GM12878 (cell line): ENCODE measurements around the gene OSBPL5. TPM values are rescaled to one million over a fixed set of nuclear protein-coding genes. Genes with fewer than 3 reads are reported as not detected.

ENCODE experiments used
- ATAC-seq: fragments of 200-7000 bp; cut with Tn5 transposase; 3 replicates; pipeline ENCODE4 v1.9.1; 2020; ENCODE audit warnings: mild to moderate bottlenecking, moderate library complexity
- BruUV-seq: library from RNA; stranded (reverse); fragments of 400-500 nt; replicated peaks from 2 replicates; lab custom pipeline; 2021; lab: Mats Ljungman, UMichigan
- CTCF ChIA-PET: fragments of 300-600 bp; sonication (Branson Sonifier 250); formaldehyde crosslinking; extraction: SDS; loops from one replicate; lab custom pipeline; 2021; ENCODE audit warnings: inconsistent platforms; lab: Yijun Ruan, JAX
- POLR2A ChIA-PET: fragments of 350-600 bp; formaldehyde crosslinking; extraction: SDS; loops from one replicate; lab custom pipeline; 2021; ENCODE audit warnings: inconsistent platforms; lab: Charles Lee
- RAD21 ChIA-PET: fragments of 300-600 bp; sonication (Branson Sonifier 250); formaldehyde crosslinking; loops from one replicate; lab custom pipeline; 2023; ENCODE audit warnings: antibody characterized with exemption; ENCODE audit not compliant: unreplicated experiment; lab: Charles Lee
- SMC1A ChIA-PET: fragments of 300-600 bp; sonication (Branson Sonifier 250); formaldehyde crosslinking; loops from one replicate; lab custom pipeline; 2023; ENCODE audit not compliant: unreplicated experiment, uncharacterized antibody; lab: Charles Lee
- DNase-seq: peaks from one replicate; pipeline ENCODE4 v3.0.0-alpha.2; 2011; ENCODE audit warnings: low read depth, low spot score
- FAIRE-seq: peaks from 3 replicates; lab custom pipeline; 2011; peaks lifted over from hg19 to GRCh38; lab: Jason Lieb, UNC
- H2AFZ ChIP-seq: 2 replicates; pipeline ENCODE4 v1.6.0; 2011; ENCODE audit warnings: low read depth, low read length, control low read depth; ENCODE audit not compliant: control insufficient read depth
- H3K27ac ChIP-seq: 2 replicates; pipeline ENCODE4 v1.5.1; 2011; ENCODE audit warnings: control low read depth; ENCODE audit not compliant: control insufficient read depth, insufficient read depth
- H3K27me3 ChIP-seq, 2 experiments: replicated peaks in 1 of 2; 2 replicates each; pipeline versions ENCODE4 v1.6.0 to v1.6.1; 2011; ENCODE audit warnings: low read length in 1 of 2; ENCODE audit not compliant: control insufficient read depth in 2 of 2, insufficient read depth in 2 of 2
- H3K36me3 ChIP-seq, 2 experiments: 2 replicates each; pipeline ENCODE4 v1.5.1; 2011; ENCODE audit warnings: low read length in 1 of 2; ENCODE audit not compliant: control insufficient read depth in 2 of 2, insufficient read depth in 2 of 2
- H3K4me1 ChIP-seq: 2 replicates; pipeline ENCODE4 v1.6.1; 2011; ENCODE audit warnings: mild to moderate bottlenecking, low read length, moderate library complexity, mixed read lengths; ENCODE audit not compliant: control insufficient read depth, insufficient read depth
- H3K4me2 ChIP-seq: 2 replicates; pipeline ENCODE4 v1.6.0; 2011; ENCODE audit warnings: control low read depth; ENCODE audit not compliant: control insufficient read depth, insufficient read depth
- H3K4me3 ChIP-seq: fragments of 200-600 bp; sonication (generic); 2 replicates; pipeline ENCODE4 v1.5.1; 2016
- H3K79me2 ChIP-seq: 2 replicates; pipeline ENCODE4 v1.6.0; 2011; ENCODE audit warnings: low read length; ENCODE audit not compliant: control insufficient read depth, insufficient read depth
- H3K9ac ChIP-seq: 2 replicates; pipeline ENCODE4 v1.8.0; 2011; ENCODE audit warnings: low read length, control low read depth, mixed read lengths; ENCODE audit not compliant: control insufficient read depth, insufficient read depth
- H3K9me3 ChIP-seq: replicated peaks from 3 replicates; pipeline ENCODE4 v1.5.1; 2011; ENCODE audit warnings: mild to moderate bottlenecking, low read length; ENCODE audit not compliant: control insufficient read depth, insufficient read depth
- H4K20me1 ChIP-seq: 2 replicates; pipeline ENCODE4 v1.6.0; 2011; ENCODE audit not compliant: control insufficient read depth, insufficient read depth
- ATF3 ChIP-seq: IDR thresholded peaks from 2 replicates; pipeline ENCODE4 v1.6.1; 2011; ENCODE audit warnings: low read depth, mild to moderate bottlenecking, low read length, moderate library complexity, borderline replicate concordance; ENCODE audit errors: extremely low read depth
- FOXK2 ChIP-seq: fragments of 450-650 bp; IDR thresholded peaks from 2 replicates; pipeline ENCODE4 v1.6.1; 2017; ENCODE audit warnings: mild to moderate bottlenecking, moderate library complexity
- NR2C1 ChIP-seq: fragments of 450-650 bp; IDR thresholded peaks from 2 replicates; pipeline ENCODE4 v1.6.1; 2017; ENCODE audit warnings: antibody characterized with exemption, mild to moderate bottlenecking, moderate library complexity
- NR2F1 ChIP-seq: fragments of 450-650 bp; conservative IDR thresholded peaks from 2 replicates; pipeline ENCODE4 v1.6.1; 2017; ENCODE audit warnings: mild to moderate bottlenecking
- NRF1 ChIP-seq: conservative IDR thresholded peaks from 2 replicates; pipeline ENCODE4 v1.6.1; 2011; ENCODE audit warnings: mild to moderate bottlenecking, low read depth, low read length, improper control_type of control experiment
- PBX3 ChIP-seq: IDR thresholded peaks from 2 replicates; pipeline ENCODE4 v1.6.1; 2011; ENCODE audit warnings: mild to moderate bottlenecking, low read depth, low read length, moderate library complexity; ENCODE audit not compliant: insufficient replicate concordance
- SP1 ChIP-seq: IDR thresholded peaks from one replicate; pipeline ENCODE4 v1.6.1; 2011; ENCODE audit warnings: low read depth, low read length
- SREBF1 ChIP-seq: IDR thresholded peaks from 2 replicates; pipeline ENCODE4 v1.6.1; 2012; ENCODE audit warnings: mild to moderate bottlenecking, low read length
- STAT1 ChIP-seq: fragments of 450-650 bp; conservative IDR thresholded peaks from 2 replicates; pipeline ENCODE4 v1.6.1; 2014; ENCODE audit warnings: antibody characterized with exemption, mild to moderate bottlenecking
- TCF3 ChIP-seq: IDR thresholded peaks from 2 replicates; pipeline ENCODE4 v1.6.1; 2012; ENCODE audit warnings: low read depth, mild to moderate bottlenecking, low read length, borderline replicate concordance; ENCODE audit not compliant: insufficient read depth
- TCF7 ChIP-seq: IDR thresholded peaks from 2 replicates; pipeline ENCODE4 v1.6.1; 2014; ENCODE audit warnings: antibody characterized with exemption, borderline replicate concordance
- YBX1 ChIP-seq: fragments of 450-650 bp; IDR thresholded peaks from 2 replicates; pipeline ENCODE4 v1.6.1; 2016; ENCODE audit warnings: antibody characterized with exemption
- ZBTB4 ChIP-seq: fragments of 450-650 bp; formaldehyde crosslinking; IDR thresholded peaks from 2 replicates; pipeline ENCODE4 v1.4.0; 2022; ENCODE audit warnings: mild to moderate bottlenecking, moderate library complexity
- WGBS: methylation state at CpG from one replicate; pipeline ENCODE4 v1.1.6; 2016; ENCODE audit warnings: low lambda C conversion rate; ENCODE audit not compliant: insufficient replicate concordance, insufficient coverage; ENCODE audit errors: missing lambda C conversion rate; 5-methylcytosine and 5-hydroxymethylcytosine counted together
- in situ Hi-C: fragments of 300-500 bp; cut with MboI; formaldehyde crosslinking; loops from 9 replicates; pipeline ENCODE4 v1.14.3; 2018; ENCODE audit warnings: mixed read lengths
- intact Hi-C: fragments of 100-400 bp; cut with micrococcal nuclease; formaldehyde crosslinking; loops from one replicate; pipeline ENCODE4 v1.14.2; 2022; ENCODE audit not compliant: unreplicated experiment
- polyA plus RNA-seq, 11 experiments: library from polyadenylated mRNA; depleted of rRNA in 4 of 11; unstranded in 6 of 11; stranded (reverse) in 5 of 11; fragments of >200 nt; fragmentation: Nextera tagmentation in 4 of 11; fragmentation: Illumina TruSeq in 1 of 11; extraction: Ambion mirVana in 4 of 11; extraction: Trizol in 1 of 11; gene quantifications; 1 replicate in 1 of 11; 2 replicates in 10 of 11; pipeline versions ENCODE4 v1.2.1 to v1.2.3, GENCODE V29; 2011 to 2016; ENCODE audit warnings: inconsistent platforms in 2 of 11, missing spikeins in 2 of 11, low read depth in 1 of 11
- total RNA-seq, 4 experiments: library from RNA; depleted of rRNA in 3 of 4; stranded (reverse); fragments of >200 nt in 3 of 4; fragmentation: Illumina TruSeq in 1 of 4; extraction: Trizol in 1 of 4; gene quantifications; 2 replicates each; pipeline versions ENCODE4 v1.2.1 to v1.2.3, GENCODE V29; 2013 to 2021

OSBPL5 gene
- total and polyA plus RNA-seq, 10 of the 15 experiments (the other 5 are each of a cell fraction or from before 2014, with no cell fraction given), result not detected

- no peak overlapping the region for H2AFZ ChIP-seq
- WGBS, result 27% methylated on average over 19 of the region's 19 CpGs
- no peak for ATAC-seq
- no peak overlapping the region for H3K27ac ChIP-seq
- in situ Hi-C loops, result no loop called here
- ChIA-PET RAD21 (no interaction called here), SMC1A (no interaction called here), CTCF (no interaction called here), POLR2A (no interaction called here)
- BruUV-seq, result no TSS peak
- no peaks in the 10 kb centered on the region for H3K9me3 ChIP-seq
- FAIRE-seq, result no peak
- TF ChIP-seq SREBF1, result no peak
- no peak for TF ChIP-seq NR2F1
- TF ChIP-seq TCF7, result no peak
- TF ChIP-seq SP1, result no peak
- no peak for TF ChIP-seq FOXK2
- no peak for TF ChIP-seq ATF3
- no peaks in the 10 kb centered on the region for H3K36me3 ChIP-seq
- H3K79me2 ChIP-seq, result no peaks in the 10 kb centered on the region
- no peaks in the 10 kb centered on the region for H4K20me1 ChIP-seq
- no peak for DNase-seq
- intact Hi-C loops, result no loop called here
- H3K9ac ChIP-seq, result no peak overlapping the region
- no peak overlapping the region for H3K4me2 ChIP-seq
- no peaks in the 10 kb centered on the region for H3K4me1 ChIP-seq
- H3K4me3 ChIP-seq, result no peak overlapping the region
- H3K27me3 ChIP-seq, result no peaks in the 10 kb centered on the region
These were observed 41.1 kb downstream of the OSBPL5 start for GRCh38 chr11:3123761-3124733.

GRCh38 chr11:3123305-3123704, 41.8 kb downstream of the OSBPL5 start:
- 47% methylated on average over 19 of the region's 19 CpGs for WGBS
- in situ Hi-C loops, result no loop called here
- Histone ChIP-seq H3K4me1 (no peaks in the 10 kb centered on the region), H3K36me3 (no peaks in the 10 kb centered on the region), H3K4me2 (no peak overlapping the region), H2AFZ (no peak overlapping the region), H4K20me1 (no peaks in the 10 kb centered on the region), H3K27ac (no peak overlapping the region), H3K27me3 (no peaks in the 10 kb centered on the region), H3K79me2 (no peaks in the 10 kb centered on the region), H3K9ac (no peak overlapping the region), H3K9me3 (no peaks in the 10 kb centered on the region), H3K4me3 (no peak overlapping the region)
- no peak for FAIRE-seq
- POLR2A ChIA-PET, result no interaction called here
- CTCF ChIA-PET, result no interaction called here
- no TSS peak for BruUV-seq
- no peak for ATAC-seq
- RAD21 ChIA-PET, result no interaction called here
- intact Hi-C loops, result no loop called here
- no peak for DNase-seq
- SMC1A ChIA-PET, result no interaction called here
- TF ChIP-seq YBX1 (no peak), PBX3 (no peak), NRF1 (no peak), NR2C1 (no peak), STAT1 (no peak), TCF3 (no peak), ZBTB4 (CRISPR knock-in tag) (no peak), FOXK2 (no peak)
